ENCODE measurements around the gene SVOP.
"Not testable (repeated sequence)": the region's sequence is repeated elsewhere in the genome, so short reads cannot be mapped to it uniquely, and the experiment has no call there.

Gene SVOP

GRCh38 chr12:109057376-109057775 is 36.5 kb upstream of the SVOP start:
- TF ChIP-seq CTCF (IDR thresholded peaks at IDR 0.05; ENCODE audit: low read depth, low read length) = no peak
- no peak overlapping the region for H3K4me3 ChIP-seq (ENCODE audit: low read depth, low read length)

- no peak for TF ChIP-seq CTCF (IDR thresholded peaks at IDR 0.05; ENCODE audit: low read depth, low read length)
- H3K4me3 ChIP-seq (ENCODE audit: low read depth, low read length) = no peak overlapping the region
Observed at GRCh38 chr12:109056891-109057290, 36.0 kb upstream of the SVOP start.

- TF ChIP-seq CTCF (IDR thresholded peaks at IDR 0.05; ENCODE audit: low read depth, low read length) = no peak
- H3K4me3 ChIP-seq (ENCODE audit: low read depth, low read length) = no peak overlapping the region
Observed at GRCh38 chr12:109054520-109054919, 33.7 kb upstream of the SVOP start.

GRCh38 chr12:109054124-109054513 is 33.3 kb upstream of the SVOP start:
- H3K4me3 ChIP-seq (ENCODE audit: low read depth, low read length) = not testable (repeated sequence)

GRCh38 chr12:109053382-109054123 is 32.7 kb upstream of the SVOP start:
- H3K4me3 ChIP-seq (ENCODE audit: low read depth, low read length) = peak overlapping the region; percentile 96
- no peak for TF ChIP-seq CTCF (IDR thresholded peaks at IDR 0.05; ENCODE audit: low read depth, low read length)

GRCh38 chr12:109052414-109053323 is 31.8 kb upstream of the SVOP start, which contains the start of gene USP30:
USP30 (plus strand) TSS chr12:109052576; CDS start chr12:109052679, 103 bp downstream.
- peak within 1 kb of the TSS; percentile 96 for H3K4me3 ChIP-seq (ENCODE audit: low read depth, low read length)
- TF ChIP-seq CTCF (IDR thresholded peaks at IDR 0.05; ENCODE audit: low read depth, low read length) = no peak

GRCh38 chr12:109052097-109052413 is 31.2 kb upstream of the SVOP start:
- no peak for TF ChIP-seq CTCF (IDR thresholded peaks at IDR 0.05; ENCODE audit: low read depth, low read length)
- peak overlapping the region; percentile 96 for H3K4me3 ChIP-seq (ENCODE audit: low read depth, low read length)

- not testable (repeated sequence) for H3K4me3 ChIP-seq (ENCODE audit: low read depth, low read length)
Observed at GRCh38 chr12:109049794-109050193, 28.9 kb upstream of the SVOP start.

- not testable (repeated sequence) for H3K4me3 ChIP-seq (ENCODE audit: low read depth, low read length)
Observed at GRCh38 chr12:109048706-109049105, 27.8 kb upstream of the SVOP start.
